Embryonic facial prominence (tissue), 1 donor: ENCODE data around the gene NGFR.
"Not testable (repeated sequence)": the region's sequence is repeated elsewhere in the genome, so short reads cannot be mapped to it uniquely, and the experiment has no call there.

ENCODE experiments used
- DNase-seq: peaks from one replicate; pipeline ENCODE4 v3.0.0-alpha.2; 2016; ENCODE audit errors: extremely low spot score

Gene NGFR

GRCh38 chr17:49496183-49496866, 1.2 kb downstream of the NGFR start:
- DNase-seq, result no peak

- no peak for DNase-seq
These were observed 1.7 kb downstream of the NGFR start for GRCh38 chr17:49496867-49497147.

GRCh38 chr17:49497148-49498028, 2.3 kb downstream of the NGFR start:
- DNase-seq, result no peak

- DNase-seq, result no peak
These were observed 3.0 kb downstream of the NGFR start for GRCh38 chr17:49498029-49498615.

- no peak for DNase-seq
These were observed 6.4 kb downstream of the NGFR start for GRCh38 chr17:49501496-49501895.

- no peak for DNase-seq
These were observed 7.2 kb downstream of the NGFR start for GRCh38 chr17:49502254-49502653.

- DNase-seq, result not testable (repeated sequence)
These were observed 7.6 kb downstream of the NGFR start for GRCh38 chr17:49502680-49503079.

- DNase-seq, result no peak
These were observed 9.3 kb downstream of the NGFR start for GRCh38 chr17:49504369-49504768.

GRCh38 chr17:49505854-49506253, 10.8 kb downstream of the NGFR start:
- no peak for DNase-seq

- no peak for DNase-seq
These were observed 11.2 kb downstream of the NGFR start for GRCh38 chr17:49506282-49506681.

- no peak for DNase-seq
These were observed 13.2 kb downstream of the NGFR start for GRCh38 chr17:49508061-49508865.

GRCh38 chr17:49508866-49509587, 13.9 kb downstream of the NGFR start:
- DNase-seq, result no peak

GRCh38 chr17:49509588-49509917, 14.5 kb downstream of the NGFR start:
- DNase-seq, result no peak

- no peak for DNase-seq
These were observed 15.1 kb downstream of the NGFR start for GRCh38 chr17:49510059-49510719.

GRCh38 chr17:49510720-49511110, 15.6 kb downstream of the NGFR start:
- DNase-seq, result no peak

- DNase-seq, result no peak
These were observed 16.7 kb downstream of the NGFR start for GRCh38 chr17:49511810-49512209.

- DNase-seq, result no peak
These were observed 17.4 kb downstream of the NGFR start for GRCh38 chr17:49512296-49513043.

GRCh38 chr17:49513044-49513395, 17.9 kb downstream of the NGFR start:
- no peak for DNase-seq

GRCh38 chr17:49513641-49514040, 18.5 kb downstream of the NGFR start:
- DNase-seq, result no peak

- no peak for DNase-seq
These were observed 19.1 kb downstream of the NGFR start for GRCh38 chr17:49514071-49514721.
